PFSK-1 (cell line): Measurements from ENCODE around the gene UNC5B.

Experiments used
- POLR2AphosphoS5 ChIP-seq: IDR thresholded peaks from 2 replicates; pipeline ENCODE4 v1.6.1; 2012; ENCODE audit warnings: low read depth, mild to moderate bottlenecking, control low read depth, low read length, moderate library complexity
- TAF1 ChIP-seq: IDR thresholded peaks from 2 replicates; pipeline ENCODE4 v1.6.1; 2012; ENCODE audit warnings: low read length, control low read depth, borderline replicate concordance; ENCODE audit not compliant: insufficient read depth
- TF ChIP-seq, protein P1 (sequence below), 2 experiments: IDR thresholded peaks; 2 replicates each; pipeline versions ENCODE4 v1.6.1 to v1.8.0; 2011 to 2012; ENCODE audit warnings: low read depth in 2 of 2, low read length in 2 of 2, control low read depth in 1 of 2, inconsistent platforms in 1 of 2, mild to moderate bottlenecking in 1 of 2, moderate library complexity in 1 of 2; ENCODE audit not compliant: insufficient read depth in 1 of 2

DNA sequence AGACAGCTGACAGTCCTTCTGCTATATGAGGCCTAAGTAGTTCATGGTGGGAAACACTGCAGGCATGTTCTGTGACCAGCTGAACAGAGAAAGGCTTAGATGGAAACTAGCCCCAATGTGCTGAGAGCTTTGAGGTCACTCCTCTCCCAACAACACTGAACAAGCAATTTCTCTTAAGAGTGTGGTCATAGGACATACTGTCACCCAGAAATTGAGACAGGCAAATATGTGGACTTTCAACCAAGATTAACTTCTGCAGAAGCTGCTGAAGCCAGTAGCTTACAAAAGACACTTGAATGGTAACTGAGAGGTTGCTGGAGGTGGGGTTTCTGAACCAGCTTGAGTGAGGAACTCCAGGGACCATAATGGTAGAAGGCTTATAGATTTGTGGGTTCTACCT, 38.9 kb upstream of the UNC5B start:
- TF ChIP-seq POLR2AphosphoS5 (no peak), TAF1 (no peak)
- TF ChIP-seq, protein P1, sequence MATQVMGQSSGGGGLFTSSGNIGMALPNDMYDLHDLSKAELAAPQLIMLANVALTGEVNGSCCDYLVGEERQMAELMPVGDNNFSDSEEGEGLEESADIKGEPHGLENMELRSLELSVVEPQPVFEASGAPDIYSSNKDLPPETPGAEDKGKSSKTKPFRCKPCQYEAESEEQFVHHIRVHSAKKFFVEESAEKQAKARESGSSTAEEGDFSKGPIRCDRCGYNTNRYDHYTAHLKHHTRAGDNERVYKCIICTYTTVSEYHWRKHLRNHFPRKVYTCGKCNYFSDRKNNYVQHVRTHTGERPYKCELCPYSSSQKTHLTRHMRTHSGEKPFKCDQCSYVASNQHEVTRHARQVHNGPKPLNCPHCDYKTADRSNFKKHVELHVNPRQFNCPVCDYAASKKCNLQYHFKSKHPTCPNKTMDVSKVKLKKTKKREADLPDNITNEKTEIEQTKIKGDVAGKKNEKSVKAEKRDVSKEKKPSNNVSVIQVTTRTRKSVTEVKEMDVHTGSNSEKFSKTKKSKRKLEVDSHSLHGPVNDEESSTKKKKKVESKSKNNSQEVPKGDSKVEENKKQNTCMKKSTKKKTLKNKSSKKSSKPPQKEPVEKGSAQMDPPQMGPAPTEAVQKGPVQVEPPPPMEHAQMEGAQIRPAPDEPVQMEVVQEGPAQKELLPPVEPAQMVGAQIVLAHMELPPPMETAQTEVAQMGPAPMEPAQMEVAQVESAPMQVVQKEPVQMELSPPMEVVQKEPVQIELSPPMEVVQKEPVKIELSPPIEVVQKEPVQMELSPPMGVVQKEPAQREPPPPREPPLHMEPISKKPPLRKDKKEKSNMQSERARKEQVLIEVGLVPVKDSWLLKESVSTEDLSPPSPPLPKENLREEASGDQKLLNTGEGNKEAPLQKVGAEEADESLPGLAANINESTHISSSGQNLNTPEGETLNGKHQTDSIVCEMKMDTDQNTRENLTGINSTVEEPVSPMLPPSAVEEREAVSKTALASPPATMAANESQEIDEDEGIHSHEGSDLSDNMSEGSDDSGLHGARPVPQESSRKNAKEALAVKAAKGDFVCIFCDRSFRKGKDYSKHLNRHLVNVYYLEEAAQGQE (IDR thresholded peaks at IDR 0.05; ENCODE audit: insufficient read depth in 1 of 2, low read depth in 2 of 2, low read length in 2 of 2): no peak
